Sigmoid colon (tissue), 7 donors: ENCODE data around the gene EIF3D. TPM values are rescaled to one million over a fixed set of nuclear protein-coding genes. Genes with fewer than 3 reads are reported as not detected.

ENCODE experiments used
- DNase-seq: peaks from one replicate; pipeline ENCODE4 v3.0.0-alpha.2; 2019
- H3K27ac ChIP-seq, 4 donors: fragments of 200-600 bp; sonication (generic); one replicate each; pipeline ENCODE4 v1.5.1; 2016 to 2019; ENCODE audit warnings: mild to moderate bottlenecking in 1 of 4
- H3K27me3 ChIP-seq, 3 donors: fragments of 200-600 bp; sonication (generic); one replicate each; pipeline ENCODE4 v1.5.1; 2019; ENCODE audit warnings: mild to moderate bottlenecking in 1 of 3
- H3K36me3 ChIP-seq, 4 donors: fragments of 200-600 bp; sonication (generic); one replicate each; pipeline ENCODE4 v1.5.1; 2016 to 2019
- H3K4me1 ChIP-seq, 4 donors: fragments of 200-600 bp; sonication (generic); one replicate each; pipeline ENCODE4 v1.5.1; 2017 to 2019
- H3K4me3 ChIP-seq, 4 donors: fragments of 200-600 bp; sonication (generic); one replicate each; pipeline ENCODE4 v1.5.1; 2017 to 2019; ENCODE audit warnings: mild to moderate bottlenecking in 2 of 4, moderate library complexity in 1 of 4
- H3K9me3 ChIP-seq, 4 donors: fragments of 200-600 bp in 3 of 4; sonication (generic) in 3 of 4; one replicate each; pipeline versions ENCODE4 v1.5.1 to v1.6.1; 2013 to 2019
- CTCF ChIP-seq, 4 experiments: fragments of 450-650 bp in 3 of 4; fragments of 200-600 bp in 1 of 4; IDR thresholded peaks; one replicate each; pipeline ENCODE4 v1.5.1; 2016 to 2019; ENCODE audit warnings: antibody characterized with exemption in 4 of 4, mild to moderate bottlenecking in 3 of 4, moderate library complexity in 2 of 4
- EP300 ChIP-seq, 4 donors: sonication (generic); formaldehyde crosslinking; IDR thresholded peaks; one replicate each; pipeline ENCODE4 v1.6.1; 2017; ENCODE audit warnings: antibody characterized with exemption in 4 of 4
- POLR2A ChIP-seq, 2 donors: fragments of 450-650 bp; IDR thresholded peaks; one replicate each; pipeline ENCODE4 v1.6.1; 2016; ENCODE audit warnings: antibody characterized with exemption in 2 of 2, mild to moderate bottlenecking in 2 of 2, moderate library complexity in 2 of 2
- POLR2AphosphoS5 ChIP-seq, 4 donors: sonication (generic); formaldehyde crosslinking; IDR thresholded peaks; one replicate each; pipeline ENCODE4 v1.6.1; 2017; ENCODE audit warnings: antibody characterized with exemption in 4 of 4
- WGBS, 2 donors: extraction: QIAGEN DNeasy Blood & Tissue Kit; methylation state at CpG; one replicate each; pipeline ENCODE4 v1.1.7; 2013; 5-methylcytosine and 5-hydroxymethylcytosine counted together
- intact Hi-C: fragments of 100-400 bp; cut with DNase I; formaldehyde crosslinking; loops from one replicate; pipeline ENCODE4 v1.15.1; 2023
- polyA plus RNA-seq, 3 donors: library from polyadenylated mRNA; stranded (reverse); fragments of 200-250 nt; gene quantifications; one replicate each; pipeline ENCODE4 v1.2.3, GENCODE V29; 2013
- total RNA-seq, 4 donors: library from RNA; depleted of rRNA; stranded (reverse); fragments of >200 nt; gene quantifications; one replicate each; pipeline ENCODE4 v1.1.0, GENCODE V29; 2016
- donor health status: healthy with polysubstance abuse.
- donor health status: Bipolar disorder and iron deficiency.
- donor health status: healthy.

The EIF3D gene
- total and polyA plus RNA-seq, 7 donors = 130 to 376 (median 260) TPM

DNA sequence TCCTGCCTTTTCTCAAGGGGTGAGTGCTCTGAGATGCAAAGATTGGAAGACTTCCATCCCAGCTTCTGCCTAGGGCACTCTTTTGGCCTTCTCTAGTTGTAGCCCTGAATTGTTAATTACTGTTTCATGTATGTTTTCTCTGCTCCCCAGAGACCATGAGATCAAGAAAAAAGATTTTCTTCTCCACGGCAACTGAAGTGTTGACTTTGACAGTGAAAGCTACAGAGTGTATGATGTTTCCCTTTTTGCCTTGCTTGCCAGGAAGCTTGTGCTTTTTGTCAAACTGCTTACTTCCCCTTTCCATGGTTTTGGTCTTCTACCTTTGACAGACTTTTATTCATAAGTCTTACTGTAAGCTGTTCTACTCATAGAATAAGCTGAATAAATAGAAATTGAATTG is 23.3 kb upstream of the EIF3D start:
- WGBS, 2 donors = 27 to 47% methylated on average over 1 of the region's 1 CpG
- peaks cover 0 to 34% (median 0%) of the 10 kb centered on the region in 3 donors for H3K27me3 ChIP-seq
- intact Hi-C loops = no loop called here

DNA sequence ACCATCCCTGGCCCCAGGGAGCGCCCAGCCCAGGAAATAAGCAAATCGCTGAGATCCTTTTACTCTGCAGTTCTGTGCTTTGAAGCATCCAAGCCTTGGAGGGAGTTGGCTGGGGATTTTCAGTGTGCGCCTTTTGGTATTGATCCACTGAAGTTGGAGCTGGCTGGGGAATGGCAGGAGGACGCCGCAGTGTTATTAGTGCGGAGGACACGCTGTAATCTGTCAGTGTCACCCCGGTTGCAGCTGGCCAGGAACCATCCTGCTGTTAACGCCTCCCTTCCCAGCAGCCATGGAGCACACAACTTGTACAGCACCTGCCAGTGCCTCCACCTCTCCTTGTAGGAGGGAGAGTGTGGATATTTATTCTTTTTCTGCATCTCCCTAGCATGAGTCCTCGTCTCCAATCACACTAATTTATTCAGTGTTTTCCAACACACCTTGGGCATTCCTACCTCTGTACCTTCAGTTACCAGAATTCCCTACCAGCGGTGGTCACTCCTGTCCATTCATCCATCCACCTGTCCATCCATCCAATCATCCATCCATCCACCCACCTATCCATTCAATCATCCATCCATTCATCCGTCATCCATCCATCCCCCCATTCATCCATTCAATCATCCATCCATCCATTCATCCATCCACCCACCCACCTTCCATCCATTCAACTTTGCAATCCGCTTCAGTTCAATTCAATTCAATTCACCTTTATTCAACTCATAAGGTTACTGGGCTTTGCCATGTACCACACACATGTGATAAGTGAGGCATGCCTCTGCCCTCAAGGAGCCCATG is 21.9 kb upstream of the EIF3D start:
- H3K4me1 ChIP-seq = no peaks in the 10 kb centered on the region
- no peak overlapping the region for H3K27ac ChIP-seq
- no peak overlapping the region for H3K4me3 ChIP-seq
- no peaks in the 10 kb centered on the region for H3K36me3 ChIP-seq
- H3K9me3 ChIP-seq = no peaks in the 10 kb centered on the region
- TF ChIP-seq CTCF (IDR thresholded peaks at IDR 0.05) (no peak), POLR2AphosphoS5 (IDR thresholded peaks at IDR 0.05) (no peak), POLR2A (IDR thresholded peaks at IDR 0.05) (no peak), EP300 (IDR thresholded peaks at IDR 0.05) (no peak)
- intact Hi-C loops = no loop called here
- 62 to 68% methylated on average over 13 of the region's 13 CpGs for WGBS, 2 donors
- no peak for DNase-seq
- H3K27me3 ChIP-seq = peaks cover 0 to 46% (median 0%) of the 10 kb centered on the region in 3 donors

More for the DNA sequence above, 23.3 kb upstream of the EIF3D start:
- H3K27ac ChIP-seq = no peak overlapping the region
- H3K36me3 ChIP-seq = no peaks in the 10 kb centered on the region
- TF ChIP-seq POLR2A (IDR thresholded peaks at IDR 0.05) (no peak), POLR2AphosphoS5 (IDR thresholded peaks at IDR 0.05) (no peak), EP300 (IDR thresholded peaks at IDR 0.05) (no peak), CTCF (IDR thresholded peaks at IDR 0.05) (no peak)
- H3K9me3 ChIP-seq = no peaks in the 10 kb centered on the region
- no peaks in the 10 kb centered on the region for H3K4me1 ChIP-seq
- DNase-seq = no peak
- H3K4me3 ChIP-seq = no peak overlapping the region

GRCh38 chr22:36549033-36549432 is 20.1 kb upstream of the EIF3D start:
- intact Hi-C loops = loop anchor here (5.0 to 10.0 kb wide), 2 partner anchors 308 to 426 kb away; no protein-coding TSS in a partner anchor
- Histone ChIP-seq H3K4me3 (no peak overlapping the region), H3K36me3 (no peaks in the 10 kb centered on the region), H3K27me3 (peaks cover 0 to 46% (median 0%) of the 10 kb centered on the region in 3 donors), H3K9me3 (no peaks in the 10 kb centered on the region), H3K27ac (no peak overlapping the region), H3K4me1 (no peaks in the 10 kb centered on the region)
- WGBS, 2 donors = 44 to 63% methylated on average over 5 of the region's 5 CpGs
- TF ChIP-seq POLR2A (IDR thresholded peaks at IDR 0.05) (no peak), EP300 (IDR thresholded peaks at IDR 0.05) (no peak), POLR2AphosphoS5 (IDR thresholded peaks at IDR 0.05) (no peak)
- no peak for DNase-seq

DNA sequence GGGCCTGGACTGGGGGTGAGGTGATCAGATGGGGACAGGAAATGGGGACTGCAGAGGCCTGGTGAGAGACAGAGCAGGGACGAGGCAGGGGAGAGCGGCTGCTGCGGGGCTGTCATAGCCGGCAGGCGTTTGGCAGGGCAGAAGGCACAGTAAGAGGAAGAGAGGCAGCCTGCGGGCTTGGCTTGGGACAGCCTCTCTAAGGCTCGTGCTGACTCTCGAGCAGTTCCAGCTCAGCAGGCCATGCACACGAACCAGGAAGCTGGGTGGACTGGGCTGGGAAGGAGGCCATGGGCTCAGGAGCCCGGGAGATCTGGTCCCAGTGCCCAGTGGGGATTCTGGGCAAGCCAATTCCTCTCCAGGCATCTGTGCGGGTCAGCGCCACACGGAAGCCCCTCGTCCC is 19.6 kb upstream of the EIF3D start:
- Histone ChIP-seq H3K36me3 (no peaks in the 10 kb centered on the region), H3K27me3 (peaks cover 0 to 46% (median 0%) of the 10 kb centered on the region in 3 donors), H3K4me1 (no peaks in the 10 kb centered on the region), H3K9me3 (no peaks in the 10 kb centered on the region), H3K4me3 (no peak overlapping the region), H3K27ac (no peak overlapping the region)
- intact Hi-C loops = loop anchor here (5.0 to 10.0 kb wide), 2 partner anchors 309 to 426 kb away; no protein-coding TSS in a partner anchor
- WGBS, 2 donors = 57 to 64% methylated on average over 14 of the region's 14 CpGs
- no peak for DNase-seq
- TF ChIP-seq EP300 (IDR thresholded peaks at IDR 0.05) (no peak), POLR2A (IDR thresholded peaks at IDR 0.05) (no peak), POLR2AphosphoS5 (IDR thresholded peaks at IDR 0.05) (no peak), CTCF (IDR thresholded peaks at IDR 0.05) (no peak)

GRCh38 chr22:36546932-36547331 is 18.0 kb upstream of the EIF3D start:
- no peak for DNase-seq
- Histone ChIP-seq H3K27me3 (peaks cover 0 to 43% (median 0%) of the 10 kb centered on the region in 3 donors), H3K9me3 (no peaks in the 10 kb centered on the region), H3K27ac (no peak overlapping the region), H3K36me3 (no peaks in the 10 kb centered on the region), H3K4me3 (no peak overlapping the region), H3K4me1 (no peaks in the 10 kb centered on the region)
- intact Hi-C loops = loop anchor here (5.0 to 10.0 kb wide), 2 partner anchors 310 to 428 kb away; no protein-coding TSS in a partner anchor
- WGBS, 2 donors = 35 to 60% methylated on average over 6 of the region's 6 CpGs
- TF ChIP-seq EP300 (IDR thresholded peaks at IDR 0.05) = no peak
